ENCODE measurements around the gene MRPS12. TPM values are rescaled to one million over a fixed set of nuclear protein-coding genes. Genes with fewer than 3 reads are reported as not detected.
"Not testable (repeated sequence)": the region's sequence is repeated elsewhere in the genome, so short reads cannot be mapped to it uniquely, and the experiment has no call there.

Gene MRPS12
- polyA plus RNA-seq, 2 donors = 15.0 to 54.4 TPM

DNA sequence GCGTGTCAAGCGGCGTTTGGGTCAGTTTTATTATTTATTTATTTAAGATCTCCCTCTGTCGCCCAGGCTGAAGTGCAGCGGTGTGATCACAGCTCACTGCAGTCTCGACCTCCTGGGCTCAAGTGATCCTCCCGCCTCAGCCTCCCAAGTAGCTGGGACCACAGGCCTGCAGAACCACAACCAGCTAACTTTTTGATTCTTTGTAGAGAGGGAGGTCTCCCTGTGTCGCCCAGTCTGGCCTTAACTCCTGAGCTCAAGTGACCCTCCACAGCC, 713 bp downstream of the MRPS12 start:
- Histone ChIP-seq H3K4me1 (ENCODE audit: control insufficient read depth in 2 of 2, insufficient read depth in 2 of 2, low read length in 1 of 2) (peaks cover 3 to 5% of the 10 kb centered on the region in 2 donors), H3K36me3 (ENCODE audit: control insufficient read depth in 2 of 2, insufficient read depth in 2 of 2, low read length in 1 of 2) (peaks cover 0 to 10% of the 10 kb centered on the region in 2 donors), H3K9me3 (ENCODE audit: control insufficient read depth in 2 of 2, insufficient read depth in 1 of 2, low read depth in 1 of 2, low read length in 1 of 2) (no peaks in the 10 kb centered on the region), H3K27ac (ENCODE audit: low read depth in 2 of 2, low read length in 1 of 2) (peak overlapping the region in 1 of 2 donors; percentile 69), H3K4me3 (ENCODE audit: low read depth in 1 of 2, low read length in 2 of 2) (peak overlapping the region; percentile 63 to 88), H3K27me3 (ENCODE audit: control insufficient read depth in 1 of 2, insufficient read depth in 2 of 2, low read length in 2 of 2) (no peaks in the 10 kb centered on the region)
- 26% methylated on average over 8 of the region's 8 CpGs for WGBS, 2 donors

DNA sequence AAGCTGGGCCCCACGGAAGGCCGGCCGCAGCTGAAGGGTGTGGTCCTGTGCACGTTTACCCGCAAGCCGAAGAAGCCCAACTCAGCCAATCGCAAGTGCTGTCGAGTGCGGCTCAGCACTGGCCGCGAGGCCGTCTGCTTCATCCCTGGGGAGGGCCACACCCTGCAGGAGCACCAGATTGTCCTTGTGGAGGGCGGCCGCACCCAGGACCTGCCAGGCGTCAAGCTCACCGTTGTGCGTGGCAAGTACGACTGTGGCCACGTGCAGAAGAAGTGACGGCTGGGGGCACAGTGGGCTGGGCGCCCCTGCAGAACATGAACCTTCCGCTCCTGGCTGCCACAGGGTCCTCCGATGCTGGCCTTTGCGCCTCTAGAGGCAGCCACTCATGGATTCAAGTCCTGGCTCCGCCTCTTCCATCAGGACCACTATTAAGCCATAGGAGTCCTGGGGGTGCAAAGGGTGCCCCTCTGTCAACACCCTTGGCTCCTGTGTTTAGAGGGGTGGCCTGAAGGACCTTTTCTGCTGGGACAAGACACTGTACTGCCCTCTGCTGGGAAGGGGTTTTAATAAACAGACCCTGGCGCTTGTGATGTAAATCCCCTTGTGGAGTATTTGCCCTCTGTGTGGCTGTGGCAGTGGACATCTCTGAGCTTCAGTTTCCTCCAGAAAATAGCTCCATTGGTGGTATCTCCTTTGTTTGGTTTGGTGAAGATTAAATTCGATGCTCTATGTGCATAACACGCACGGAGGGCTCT, 1.9 kb downstream of the MRPS12 start:
- H3K36me3 ChIP-seq (ENCODE audit: control insufficient read depth in 2 of 2, insufficient read depth in 2 of 2, low read length in 1 of 2) = peaks cover 0 to 10% of the 10 kb centered on the region in 2 donors
- H3K9me3 ChIP-seq (ENCODE audit: control insufficient read depth in 2 of 2, insufficient read depth in 1 of 2, low read depth in 1 of 2, low read length in 1 of 2) = no peaks in the 10 kb centered on the region
- peaks cover 3 to 5% of the 10 kb centered on the region in 2 donors for H3K4me1 ChIP-seq (ENCODE audit: control insufficient read depth in 2 of 2, insufficient read depth in 2 of 2, low read length in 1 of 2)
- H3K27ac ChIP-seq (ENCODE audit: low read depth in 2 of 2, low read length in 1 of 2) = no peak overlapping the region
- 90 to 93% methylated on average over 29 of the region's 29 CpGs for WGBS, 2 donors
- H3K27me3 ChIP-seq (ENCODE audit: control insufficient read depth in 1 of 2, insufficient read depth in 2 of 2, low read length in 2 of 2) = no peaks in the 10 kb centered on the region
- no peak overlapping the region for H3K4me3 ChIP-seq (ENCODE audit: low read depth in 1 of 2, low read length in 2 of 2)

DNA sequence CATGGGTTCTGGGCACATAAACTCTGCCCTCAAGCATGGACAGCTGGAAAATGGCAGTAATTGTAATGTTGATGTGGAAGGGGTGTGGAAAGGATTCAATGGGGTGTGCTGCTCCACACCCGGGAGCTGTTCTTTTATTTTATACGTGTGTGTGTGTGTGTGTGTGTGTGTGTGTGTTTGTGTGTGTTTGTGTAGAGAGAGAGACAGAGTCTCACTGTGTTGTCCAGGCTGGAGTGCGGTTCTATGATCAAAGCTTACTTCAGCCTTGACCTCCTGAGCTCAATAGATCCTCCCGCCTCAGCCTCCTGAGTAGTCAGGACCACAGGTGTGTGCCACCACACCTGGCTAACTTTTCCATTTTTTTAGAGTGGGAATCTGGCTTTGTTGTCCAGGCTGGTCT, 2.8 kb downstream of the MRPS12 start:
- Histone ChIP-seq H3K4me1 (ENCODE audit: control insufficient read depth in 2 of 2, insufficient read depth in 2 of 2, low read length in 1 of 2) (peaks cover 3 to 5% of the 10 kb centered on the region in 2 donors), H3K27me3 (ENCODE audit: control insufficient read depth in 1 of 2, insufficient read depth in 2 of 2, low read length in 2 of 2) (no peaks in the 10 kb centered on the region), H3K27ac (ENCODE audit: low read depth in 2 of 2, low read length in 1 of 2) (no peak overlapping the region), H3K36me3 (ENCODE audit: control insufficient read depth in 2 of 2, insufficient read depth in 2 of 2, low read length in 1 of 2) (peaks cover 0 to 10% of the 10 kb centered on the region in 2 donors), H3K9me3 (ENCODE audit: control insufficient read depth in 2 of 2, insufficient read depth in 1 of 2, low read depth in 1 of 2, low read length in 1 of 2) (no peaks in the 10 kb centered on the region), H3K4me3 (ENCODE audit: low read depth in 1 of 2, low read length in 2 of 2) (no peak overlapping the region)
- WGBS, 2 donors = 87 to 90% methylated on average over 4 of the region's 4 CpGs

DNA sequence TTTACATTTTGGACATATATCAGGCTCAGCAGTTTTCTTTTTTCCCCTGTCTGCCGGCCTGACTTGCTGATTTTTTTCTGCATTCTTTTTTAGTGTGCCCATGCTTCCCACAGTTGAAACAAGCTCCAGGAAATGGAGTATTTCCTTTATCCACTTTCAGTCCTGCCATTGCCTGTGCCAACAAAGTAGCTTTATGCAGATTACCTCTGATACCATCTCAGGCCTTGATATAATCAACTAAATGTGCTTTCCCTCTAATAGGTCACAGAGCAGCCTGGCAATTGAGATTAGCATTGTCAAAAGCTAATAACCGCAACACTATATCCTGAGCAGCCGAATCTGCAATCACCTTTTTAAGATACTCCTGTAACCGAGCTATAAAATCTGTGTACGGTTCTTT, 9.2 kb downstream of the MRPS12 start:
- H3K36me3 ChIP-seq (ENCODE audit: control insufficient read depth in 2 of 2, insufficient read depth in 2 of 2, low read length in 1 of 2) = no peaks in the 10 kb centered on the region
- WGBS, 2 donors = 58 to 59% methylated on average over 5 of the region's 5 CpGs

DNA sequence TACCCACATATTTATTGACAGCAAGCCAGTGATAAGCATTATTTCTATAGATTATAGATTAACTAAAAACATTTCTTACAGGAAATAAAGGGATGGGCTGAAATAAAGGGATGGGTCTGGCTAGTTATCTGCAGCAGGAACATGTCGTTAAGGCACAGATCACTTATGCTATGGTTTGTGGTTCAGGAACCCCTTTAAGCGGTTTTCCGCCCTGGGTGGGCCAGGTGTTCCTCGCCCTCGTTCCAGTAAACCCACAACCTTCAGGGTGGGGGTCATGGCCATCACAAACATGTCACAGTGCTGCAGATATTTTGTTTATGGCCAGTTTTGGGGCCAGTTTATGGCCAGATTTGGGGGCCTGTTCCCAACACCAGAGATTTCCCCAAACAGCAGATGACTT, 10.7 kb downstream of the MRPS12 start:
- not testable (repeated sequence) for H3K27me3 ChIP-seq (ENCODE audit: control insufficient read depth in 1 of 2, insufficient read depth in 2 of 2, low read length in 2 of 2); H3K36me3 ChIP-seq (ENCODE audit: control insufficient read depth in 2 of 2, insufficient read depth in 2 of 2, low read length in 1 of 2); H3K4me1 ChIP-seq (ENCODE audit: control insufficient read depth in 2 of 2, insufficient read depth in 2 of 2, low read length in 1 of 2); H3K9me3 ChIP-seq (ENCODE audit: control insufficient read depth in 2 of 2, insufficient read depth in 1 of 2, low read depth in 1 of 2, low read length in 1 of 2); H3K27ac ChIP-seq (ENCODE audit: low read depth in 2 of 2, low read length in 1 of 2); H3K4me3 ChIP-seq (ENCODE audit: low read depth in 1 of 2, low read length in 2 of 2)
- 67 to 79% methylated on average over 5 of the region's 5 CpGs for WGBS, 2 donors

More for the DNA sequence above, 9.2 kb downstream of the MRPS12 start:
- Histone ChIP-seq H3K27me3 (ENCODE audit: control insufficient read depth in 1 of 2, insufficient read depth in 2 of 2, low read length in 2 of 2) (no peaks in the 10 kb centered on the region), H3K4me3 (ENCODE audit: low read depth in 1 of 2, low read length in 2 of 2) (no peak overlapping the region), H3K9me3 (ENCODE audit: control insufficient read depth in 2 of 2, insufficient read depth in 1 of 2, low read depth in 1 of 2, low read length in 1 of 2) (no peaks in the 10 kb centered on the region), H3K4me1 (ENCODE audit: control insufficient read depth in 2 of 2, insufficient read depth in 2 of 2, low read length in 1 of 2) (no peaks in the 10 kb centered on the region), H3K27ac (ENCODE audit: low read depth in 2 of 2, low read length in 1 of 2) (no peak overlapping the region)

DNA sequence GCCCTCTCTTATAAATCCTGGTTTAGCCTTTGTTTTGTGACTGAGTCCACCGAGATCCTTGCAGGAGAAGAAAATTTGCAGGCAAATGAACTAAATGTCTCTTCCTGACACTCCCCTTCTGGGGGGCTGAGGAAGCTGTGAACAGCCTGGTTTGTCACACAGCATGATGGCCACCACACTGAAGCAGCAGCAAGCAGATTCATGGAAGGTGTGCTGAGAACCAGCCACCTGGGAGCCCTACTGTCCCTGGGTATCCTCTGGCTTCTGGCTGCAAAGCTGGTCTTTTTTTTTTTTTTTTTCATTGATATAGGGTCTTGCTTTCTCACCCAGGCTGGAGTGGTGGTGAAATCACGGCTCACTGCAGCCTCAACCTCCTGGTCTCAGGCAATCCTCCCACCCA, 11.2 kb downstream of the MRPS12 start:
- Histone ChIP-seq H3K27ac (ENCODE audit: low read depth in 2 of 2, low read length in 1 of 2) (no peak overlapping the region), H3K9me3 (ENCODE audit: control insufficient read depth in 2 of 2, insufficient read depth in 1 of 2, low read depth in 1 of 2, low read length in 1 of 2) (no peaks in the 10 kb centered on the region), H3K36me3 (ENCODE audit: control insufficient read depth in 2 of 2, insufficient read depth in 2 of 2, low read length in 1 of 2) (no peaks in the 10 kb centered on the region), H3K4me1 (ENCODE audit: control insufficient read depth in 2 of 2, insufficient read depth in 2 of 2, low read length in 1 of 2) (no peaks in the 10 kb centered on the region), H3K4me3 (ENCODE audit: low read depth in 1 of 2, low read length in 2 of 2) (no peak overlapping the region), H3K27me3 (ENCODE audit: control insufficient read depth in 1 of 2, insufficient read depth in 2 of 2, low read length in 2 of 2) (no peaks in the 10 kb centered on the region)
- 76 to 80% methylated on average over 2 of the region's 2 CpGs for WGBS, 2 donors

DNA sequence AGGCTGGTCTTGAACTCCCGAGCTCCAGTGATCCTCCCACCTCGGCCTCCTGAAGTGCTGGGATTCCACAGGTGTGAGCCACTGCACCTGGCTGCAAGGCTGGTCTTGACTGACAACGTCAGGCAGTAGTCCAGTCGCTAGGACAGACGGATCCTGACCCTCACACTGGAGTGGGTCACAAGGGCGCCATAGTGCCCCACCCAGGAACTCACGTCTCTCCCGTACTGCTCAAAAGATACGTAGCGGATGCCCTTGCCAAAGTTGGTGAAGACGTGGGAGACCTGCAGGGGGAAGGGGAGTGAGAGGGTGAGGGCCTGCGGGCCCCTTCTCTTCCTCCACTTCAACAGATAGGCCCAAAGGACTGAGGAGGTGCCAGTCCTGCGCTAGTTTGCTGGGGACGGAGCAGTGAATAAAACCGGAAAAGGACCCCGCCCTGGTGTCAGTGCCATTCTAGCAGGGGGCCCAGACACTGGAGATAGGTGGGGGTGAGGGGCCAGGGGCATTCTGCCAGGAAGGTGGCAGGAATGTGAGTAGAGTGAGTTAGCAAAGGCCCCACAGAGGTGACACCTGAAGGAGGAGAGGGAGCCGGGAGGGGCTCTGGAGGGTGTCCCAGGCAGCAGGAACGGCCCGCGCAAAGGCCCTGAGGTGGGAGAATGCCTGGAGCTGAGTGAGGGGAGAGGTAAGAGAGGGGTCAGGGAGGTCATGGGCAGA, 11.9 kb downstream of the MRPS12 start:
- Histone ChIP-seq H3K9me3 (ENCODE audit: control insufficient read depth in 2 of 2, insufficient read depth in 1 of 2, low read depth in 1 of 2, low read length in 1 of 2) (no peaks in the 10 kb centered on the region), H3K27ac (ENCODE audit: low read depth in 2 of 2, low read length in 1 of 2) (no peak overlapping the region), H3K4me3 (ENCODE audit: low read depth in 1 of 2, low read length in 2 of 2) (no peak overlapping the region), H3K36me3 (ENCODE audit: control insufficient read depth in 2 of 2, insufficient read depth in 2 of 2, low read length in 1 of 2) (no peaks in the 10 kb centered on the region), H3K27me3 (ENCODE audit: control insufficient read depth in 1 of 2, insufficient read depth in 2 of 2, low read length in 2 of 2) (no peaks in the 10 kb centered on the region), H3K4me1 (ENCODE audit: control insufficient read depth in 2 of 2, insufficient read depth in 2 of 2, low read length in 1 of 2) (no peaks in the 10 kb centered on the region)
- 81 to 82% methylated on average over 20 of the region's 20 CpGs for WGBS, 2 donors

DNA sequence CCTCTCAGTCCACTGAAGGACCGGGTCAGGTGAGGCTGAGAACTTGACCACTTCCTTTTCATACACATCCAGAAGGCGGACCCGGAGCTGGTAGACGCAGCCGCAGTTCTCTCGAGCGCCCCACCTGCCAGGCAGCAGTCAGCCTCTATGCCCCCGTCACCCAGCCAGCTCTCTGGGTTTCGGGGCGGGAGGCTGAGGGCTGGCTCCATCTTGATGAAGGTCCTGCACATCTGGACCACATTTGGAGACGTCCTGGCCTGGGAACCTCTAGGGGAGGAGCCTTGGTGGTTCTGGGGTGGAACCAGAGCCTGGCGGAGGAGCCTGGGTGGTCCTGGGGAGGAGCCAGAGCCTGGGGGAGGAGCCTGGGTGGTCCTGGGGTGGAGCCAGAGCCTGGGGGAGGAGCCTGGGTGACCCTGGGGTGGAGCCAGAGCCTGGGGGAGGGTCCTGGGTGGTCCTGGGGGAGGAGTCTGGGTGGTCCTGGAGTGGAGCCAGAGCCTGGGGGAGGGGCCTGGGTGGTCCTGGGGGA, 14.3 kb downstream of the MRPS12 start:
- Histone ChIP-seq H3K27me3 (ENCODE audit: control insufficient read depth in 1 of 2, insufficient read depth in 2 of 2, low read length in 2 of 2) (no peaks in the 10 kb centered on the region), H3K27ac (ENCODE audit: low read depth in 2 of 2, low read length in 1 of 2) (no peak overlapping the region), H3K36me3 (ENCODE audit: control insufficient read depth in 2 of 2, insufficient read depth in 2 of 2, low read length in 1 of 2) (no peaks in the 10 kb centered on the region), H3K4me1 (ENCODE audit: control insufficient read depth in 2 of 2, insufficient read depth in 2 of 2, low read length in 1 of 2) (peaks cover 1 to 3% of the 10 kb centered on the region in 2 donors), H3K9me3 (ENCODE audit: control insufficient read depth in 2 of 2, insufficient read depth in 1 of 2, low read depth in 1 of 2, low read length in 1 of 2) (no peaks in the 10 kb centered on the region), H3K4me3 (ENCODE audit: low read depth in 1 of 2, low read length in 2 of 2) (no peak overlapping the region)
- 85 to 93% methylated on average over 11 of the region's 12 CpGs for WGBS, 2 donors

DNA sequence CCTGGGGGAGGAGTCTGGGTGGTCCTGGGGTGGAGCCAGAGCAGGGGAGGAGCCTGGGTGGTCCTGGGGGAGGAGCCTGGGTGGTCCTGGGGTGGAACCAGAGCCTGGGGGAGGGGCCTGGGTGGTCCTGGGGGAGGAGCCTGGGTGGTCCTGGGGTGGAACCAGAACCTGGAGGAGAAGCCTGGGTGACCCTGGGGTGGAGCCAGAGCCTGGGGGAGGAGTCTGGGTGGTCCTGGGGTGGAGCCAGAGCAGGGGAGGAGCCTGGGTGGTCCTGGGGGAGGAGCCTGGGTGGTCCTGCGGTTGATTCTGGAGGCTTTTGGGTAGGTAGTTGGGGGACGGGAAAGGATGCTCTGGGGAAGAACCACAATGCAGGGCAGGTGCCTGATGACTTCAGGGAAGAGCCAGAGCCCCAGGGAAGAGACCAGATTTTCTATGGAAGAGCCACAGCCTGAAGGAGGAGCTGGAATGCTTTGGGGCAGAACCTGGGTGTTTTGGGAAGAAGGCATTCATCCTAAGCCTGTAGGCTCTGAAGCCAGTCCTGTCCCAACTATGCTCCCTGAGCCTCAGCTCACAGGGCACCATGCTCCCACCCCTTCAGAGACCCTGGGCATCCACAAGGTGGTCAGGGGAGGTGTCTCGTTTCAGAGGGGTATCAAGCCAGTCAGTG, 15.0 kb downstream of the MRPS12 start:
- Histone ChIP-seq H3K36me3 (ENCODE audit: control insufficient read depth in 2 of 2, insufficient read depth in 2 of 2, low read length in 1 of 2) (no peaks in the 10 kb centered on the region), H3K27me3 (ENCODE audit: control insufficient read depth in 1 of 2, insufficient read depth in 2 of 2, low read length in 2 of 2) (no peaks in the 10 kb centered on the region), H3K27ac (ENCODE audit: low read depth in 2 of 2, low read length in 1 of 2) (no peak overlapping the region), H3K9me3 (ENCODE audit: control insufficient read depth in 2 of 2, insufficient read depth in 1 of 2, low read depth in 1 of 2, low read length in 1 of 2) (no peaks in the 10 kb centered on the region), H3K4me1 (ENCODE audit: control insufficient read depth in 2 of 2, insufficient read depth in 2 of 2, low read length in 1 of 2) (peaks cover 3 to 6% of the 10 kb centered on the region in 2 donors), H3K4me3 (ENCODE audit: low read depth in 1 of 2, low read length in 2 of 2) (no peak overlapping the region)
- 81 to 90% methylated on average over 3 of the region's 3 CpGs for WGBS, 2 donors
